ENCODE results near the gene ABTB2.

The ABTB2 gene

GRCh38 chr11:34284811-34285481 lies 72.9 kb downstream of the ABTB2 start:
- no peak for DNase-seq (ENCODE audit: low read depth in 2 of 2)

- no peak for DNase-seq (ENCODE audit: low read depth in 2 of 2)
Measured at GRCh38 chr11:34284156-34284555, 73.7 kb downstream of the ABTB2 start.

- DNase-seq (ENCODE audit: low read depth in 2 of 2): no peak
Measured at GRCh38 chr11:34280945-34281872, 76.6 kb downstream of the ABTB2 start.

GRCh38 chr11:34278693-34279297 lies 79.0 kb downstream of the ABTB2 start:
- no peak for DNase-seq (ENCODE audit: low read depth in 2 of 2)

- no peak for DNase-seq (ENCODE audit: low read depth in 2 of 2)
Measured at GRCh38 chr11:34278175-34278574, 79.6 kb downstream of the ABTB2 start.

GRCh38 chr11:34277171-34277570 lies 80.6 kb downstream of the ABTB2 start:
- no peak for DNase-seq (ENCODE audit: low read depth in 2 of 2)

- no peak for DNase-seq (ENCODE audit: low read depth in 2 of 2)
Measured at GRCh38 chr11:34276352-34276864, 81.4 kb downstream of the ABTB2 start.

GRCh38 chr11:34275486-34275885 lies 82.3 kb downstream of the ABTB2 start:
- no peak for DNase-seq (ENCODE audit: low read depth in 2 of 2)

GRCh38 chr11:34274712-34275398 lies 83.0 kb downstream of the ABTB2 start:
- DNase-seq (ENCODE audit: low read depth in 2 of 2): no peak

- no peak for DNase-seq (ENCODE audit: low read depth in 2 of 2)
Measured at GRCh38 chr11:34273099-34273498, 84.7 kb downstream of the ABTB2 start.

- no peak for DNase-seq (ENCODE audit: low read depth in 2 of 2)
Measured at GRCh38 chr11:34271727-34272126, 86.1 kb downstream of the ABTB2 start.

- DNase-seq (ENCODE audit: low read depth in 2 of 2): no peak
Measured at GRCh38 chr11:34270711-34271110, 87.1 kb downstream of the ABTB2 start.

- no peak for DNase-seq (ENCODE audit: low read depth in 2 of 2)
Measured at GRCh38 chr11:34269694-34270245, 88.0 kb downstream of the ABTB2 start.

GRCh38 chr11:34268906-34269430 lies 88.8 kb downstream of the ABTB2 start:
- DNase-seq (ENCODE audit: low read depth in 2 of 2): no peak

- no peak for DNase-seq (ENCODE audit: low read depth in 2 of 2)
Measured at GRCh38 chr11:34267417-34267816, 90.4 kb downstream of the ABTB2 start.

- DNase-seq (ENCODE audit: low read depth in 2 of 2): no peak
Measured at GRCh38 chr11:34267013-34267412, 90.8 kb downstream of the ABTB2 start.

- no peak for DNase-seq (ENCODE audit: low read depth in 2 of 2)
Measured at GRCh38 chr11:34266090-34266912, 91.5 kb downstream of the ABTB2 start.

- DNase-seq (ENCODE audit: low read depth in 2 of 2): no peak
Measured at GRCh38 chr11:34264303-34265110, 93.3 kb downstream of the ABTB2 start.

- no peak for DNase-seq (ENCODE audit: low read depth in 2 of 2)
Measured at GRCh38 chr11:34263441-34264091, 94.2 kb downstream of the ABTB2 start.

Measured in stimulated activated CD4-positive, alpha-beta T cell treated with anti-CD3 and anti-CD28 coated beads, Interleukin-1b, Interleukin-23, amount 100 ng/mL, for 4 hours (primary cell).